Endothelial cell of umbilical vein (primary cell): ENCODE data around the gene MMP25. TPM values are rescaled to one million over a fixed set of nuclear protein-coding genes. Genes with fewer than 3 reads are reported as not detected.

Experiments used
- BruUV-seq: library from RNA; stranded (reverse); fragments of 400-500 nt; replicated peaks from 2 replicates; lab custom pipeline; 2021; lab: Mats Ljungman, UMichigan
- CTCF ChIA-PET: fragments of 300-600, 350-600 bp; sonication (Branson Sonifier 250); formaldehyde crosslinking; loops from one replicate; lab custom pipeline; 2021; ENCODE audit warnings: antibody characterized with exemption, inconsistent platforms; lab: Charles Lee
- POLR2A ChIA-PET: fragments of 300-600, 350-600 bp; sonication (Branson Sonifier 250); formaldehyde crosslinking; loops from one replicate; lab custom pipeline; 2021; ENCODE audit warnings: antibody characterized with exemption, inconsistent platforms; lab: Charles Lee
- DNase-seq: peaks from one replicate; pipeline ENCODE4 v3.0.0-alpha.2; 2011; ENCODE audit warnings: low read depth, low spot score
- FAIRE-seq: peaks from 2 replicates; lab custom pipeline; 2011; peaks lifted over from hg19 to GRCh38; lab: Jason Lieb, UNC
- H2AFZ ChIP-seq: 2 replicates; pipeline ENCODE4 v1.6.0; 2012; ENCODE audit warnings: low read depth, low read length, control low read depth, inconsistent platforms
- H3K27ac ChIP-seq: 2 replicates; pipeline ENCODE4 v1.5.1; 2011; ENCODE audit warnings: low read depth, mild to moderate bottlenecking, control low read depth, low read length, moderate library complexity; ENCODE audit not compliant: insufficient read depth
- H3K27me3 ChIP-seq, 2 experiments: 2 replicates each; pipeline versions ENCODE4 v1.6.0 to v1.6.1; 2011; ENCODE audit warnings: low read length in 2 of 2, mixed read lengths in 1 of 2; ENCODE audit not compliant: control insufficient read depth in 2 of 2, insufficient read depth in 2 of 2
- H3K36me3 ChIP-seq, 2 experiments: 2 replicates in 1 of 2; 3 replicates in 1 of 2; pipeline ENCODE4 v1.5.1; 2011; ENCODE audit warnings: low read length in 2 of 2, mild to moderate bottlenecking in 1 of 2, moderate library complexity in 1 of 2; ENCODE audit not compliant: control insufficient read depth in 2 of 2, insufficient read depth in 2 of 2; ENCODE audit errors: extremely low read depth in 1 of 2
- H3K4me1 ChIP-seq: 3 replicates; pipeline ENCODE4 v1.5.1; 2011; ENCODE audit warnings: mild to moderate bottlenecking, low read length; ENCODE audit not compliant: control insufficient read depth, insufficient read depth; ENCODE audit errors: extremely low read depth
- H3K4me2 ChIP-seq: 2 replicates; pipeline ENCODE4 v1.6.1; 2011; ENCODE audit warnings: low read length, control low read depth, mixed read lengths; ENCODE audit not compliant: insufficient read depth
- H3K4me3 ChIP-seq, 3 experiments: fragments of 200-600 bp in 1 of 3; sonication (generic), shearing (Covaris generic) in 1 of 3; replicated peaks in 1 of 3; 2 replicates each; pipeline ENCODE4 v1.5.1; 2011 to 2016; ENCODE audit warnings: control low read depth in 3 of 3, low read length in 3 of 3, mild to moderate bottlenecking in 2 of 3, inconsistent platforms in 1 of 3, low read depth in 1 of 3, moderate library complexity in 1 of 3; ENCODE audit not compliant: insufficient read depth in 1 of 3
- H3K79me2 ChIP-seq: 2 replicates; pipeline ENCODE4 v1.6.0; 2012; ENCODE audit warnings: low read length, inconsistent platforms; ENCODE audit not compliant: control insufficient read depth, insufficient read depth
- H3K9ac ChIP-seq: replicated peaks from 2 replicates; pipeline ENCODE3; 2011; ENCODE audit warnings: low read length, control low read depth; ENCODE audit not compliant: insufficient read depth; ENCODE audit errors: extremely low read depth
- H3K9me1 ChIP-seq: replicated peaks from 3 replicates; pipeline ENCODE4 v1.6.0; 2011; ENCODE audit warnings: mild to moderate bottlenecking, low read length; ENCODE audit not compliant: control insufficient read depth, insufficient read depth; ENCODE audit errors: extremely low read depth
- H3K9me3 ChIP-seq: replicated peaks from 2 replicates; pipeline ENCODE4 v1.5.1; 2012; ENCODE audit warnings: low read length, inconsistent platforms; ENCODE audit not compliant: control insufficient read depth, insufficient read depth
- H4K20me1 ChIP-seq: replicated peaks from 2 replicates; pipeline ENCODE3; 2011; ENCODE audit warnings: mild to moderate bottlenecking, low read length; ENCODE audit not compliant: control insufficient read depth, insufficient read depth; ENCODE audit errors: extremely low read depth
- CTCF ChIP-seq, 2 donors: IDR thresholded peaks; 1 replicate in 1 of 2; 2 replicates in 1 of 2; pipeline ENCODE4 v1.5.1; 2011; ENCODE audit warnings: low read length in 2 of 2, mild to moderate bottlenecking in 2 of 2, moderate library complexity in 2 of 2, control low read depth in 1 of 2, inconsistent platforms in 1 of 2, low read depth in 1 of 2; ENCODE audit not compliant: insufficient read depth in 1 of 2; ENCODE audit errors: extremely low read depth in 1 of 2
- FOS ChIP-seq: IDR thresholded peaks from 2 replicates; pipeline ENCODE4 v1.6.1; 2011; ENCODE audit warnings: mild to moderate bottlenecking, low read length, moderate library complexity, borderline replicate concordance; ENCODE audit not compliant: insufficient read depth
- GATA2 ChIP-seq: IDR thresholded peaks from 2 replicates; pipeline ENCODE4 v1.7.0; 2011; ENCODE audit warnings: low read depth, mild to moderate bottlenecking, moderate library complexity, mixed read lengths, low read length; ENCODE audit not compliant: insufficient read length, insufficient read depth
- POLR2A ChIP-seq: IDR thresholded peaks from 2 replicates; pipeline ENCODE4 v1.6.1; 2012; ENCODE audit warnings: low read depth, mild to moderate bottlenecking, control low read depth, low read length
- POLR2AphosphoS5 ChIP-seq: IDR thresholded peaks from 2 replicates; pipeline ENCODE4 v1.6.1; 2012; ENCODE audit warnings: low read depth, mild to moderate bottlenecking, control low read depth, low read length, moderate library complexity; ENCODE audit not compliant: insufficient read depth
- dilution Hi-C: fragments of 300-500 bp; cut with MboI; formaldehyde crosslinking; loops from one replicate; pipeline ENCODE4 v1.15.0; 2019; ENCODE audit warnings: low sequenced_read_pairs; ENCODE audit not compliant: extremely low pct_ligation_motif_present
- intact Hi-C: fragments of 100-400 bp; cut with micrococcal nuclease; formaldehyde crosslinking; loops from one replicate; pipeline ENCODE4 v1.10.0; 2022
- polyA plus RNA-seq, 4 experiments: library from polyadenylated mRNA; depleted of rRNA in 3 of 4; stranded (reverse) in 3 of 4; unstranded in 1 of 4; fragments of >200 nt; gene quantifications; 2 replicates each; pipeline versions ENCODE4 v1.2.1 to v1.2.3, GENCODE V29; 2011 to 2012; ENCODE audit warnings: missing spikeins in 1 of 4
- total RNA-seq: library from RNA; stranded (reverse); gene quantifications from 2 replicates; pipeline ENCODE4 v1.2.3, GENCODE V29; 2021

Gene MMP25
- total and polyA plus RNA-seq, 2 donors (not counting 3 experiments of a cell fraction or from before 2014, with no cell fraction given) = 0.08 to 0.35 TPM

GRCh38 chr16:3017794-3018506 is 28.4 kb upstream of the MMP25 start, which contains the start of gene CLDN6:
CLDN6 (minus strand) TSS chr16:3018183; CDS start chr16:3016021, 2,162 bp downstream.
- Histone ChIP-seq H3K9me3 (no peaks in the 10 kb centered on the region), H3K79me2 (peaks cover 2% of the 10 kb centered on the region), H4K20me1 (no peaks in the 10 kb centered on the region), H3K4me3 (no peak within 1 kb of the TSS), H3K4me2 (no peak within 1 kb of the TSS), H3K9ac (no peak within 1 kb of the TSS), H3K36me3 (no peaks in the 10 kb centered on the region), H3K27me3 (peaks cover 8% of the 10 kb centered on the region in 2 experiments), H3K27ac (no peak within 1 kb of the TSS), H3K4me1 (peaks cover 10% of the 10 kb centered on the region), H2AFZ (no peak within 1 kb of the TSS), H3K9me1 (no peaks in the 10 kb centered on the region)
- no TSS peak for BruUV-seq
- DNase-seq (peak; percentile 38), FAIRE-seq (no peak)
- POLR2A ChIA-PET = interaction anchor here (0.6 kb wide), 1 partner anchor 1459 kb away, joined by 9 read pairs; no protein-coding TSS in a partner anchor
- intact Hi-C loops = no loop called here
- no peak for TF ChIP-seq POLR2A
- no peak for TF ChIP-seq POLR2AphosphoS5
- peak; percentile 50 to 65 for TF ChIP-seq CTCF (IDR thresholded peaks at IDR 0.05; ENCODE audit: extremely low read depth in 1 of 2, insufficient read depth in 1 of 2, low read depth in 1 of 2, low read length in 2 of 2)
- no peak for TF ChIP-seq GATA2
- TF ChIP-seq FOS = no peak
- CTCF ChIA-PET = interaction anchor here (3.1 to 6.1 kb wide), 2 partner anchors 10 to 13 kb away, joined by 30 to 52 read pairs; no protein-coding TSS in a partner anchor
- dilution Hi-C loops = no loop called here
